DOHH2 (cell line): Measurements from ENCODE around the gene CDK5RAP2.

Experiments used
- H3F3A ChIP-seq: fragments of 200-600 bp; sonication (generic), shearing (Covaris generic); 2 replicates; pipeline ENCODE4 v1.6.0; 2016; ENCODE audit warnings: antibody characterized with exemption, mild to moderate bottlenecking; ENCODE audit not compliant: control insufficient read depth, insufficient read depth
- H3K27ac ChIP-seq: fragments of 200-600 bp; sonication (generic); 2 replicates; pipeline ENCODE4 v1.5.1; 2014; ENCODE audit warnings: low read depth, mild to moderate bottlenecking, low read length, moderate library complexity
- H3K27me3 ChIP-seq: fragments of 200-600 bp; sonication (generic); 2 replicates; pipeline ENCODE4 v1.6.1; 2014; ENCODE audit warnings: mild to moderate bottlenecking, low read length, mixed read lengths; ENCODE audit not compliant: control insufficient read depth
- H3K36me3 ChIP-seq: fragments of 200-600 bp; sonication (generic); 2 replicates; pipeline ENCODE4 v1.6.1; 2014; ENCODE audit warnings: mild to moderate bottlenecking, low read length, moderate library complexity, mixed read lengths; ENCODE audit not compliant: control insufficient read depth
- H3K4me1 ChIP-seq: fragments of 200-600 bp; sonication (generic); 2 replicates; pipeline ENCODE4 v1.6.1; 2014; ENCODE audit warnings: mild to moderate bottlenecking, low read length, mixed read lengths; ENCODE audit not compliant: control insufficient read depth
- H3K4me2 ChIP-seq: fragments of 200-600 bp; sonication (generic); 2 replicates; pipeline ENCODE4 v1.6.0; 2014; ENCODE audit warnings: mild to moderate bottlenecking, low read length, moderate library complexity
- H3K4me3 ChIP-seq: fragments of 200-600 bp; sonication (generic); 2 replicates; pipeline ENCODE4 v1.5.1; 2014; ENCODE audit warnings: mild to moderate bottlenecking, low read length, mixed read lengths
- H3K79me2 ChIP-seq: fragments of 200-600 bp; sonication (generic); 2 replicates; pipeline ENCODE4 v1.6.1; 2014; ENCODE audit warnings: mild to moderate bottlenecking, low read length, mixed read lengths; ENCODE audit not compliant: control insufficient read depth
- H3K9me2 ChIP-seq: fragments of 200-600 bp; sonication (generic); replicated peaks from 2 replicates; pipeline ENCODE4 v1.6.1; 2014; ENCODE audit warnings: mild to moderate bottlenecking, low read length, mixed read lengths; ENCODE audit not compliant: control insufficient read depth
- H3K9me3 ChIP-seq: fragments of 200-600 bp; sonication (generic); 2 replicates; pipeline ENCODE4 v1.6.1; 2014; ENCODE audit warnings: antibody characterized with exemption, low read length, mixed read lengths; ENCODE audit not compliant: control insufficient read depth, insufficient read depth
- H4K20me1 ChIP-seq: fragments of 200-600 bp; sonication (generic); 2 replicates; pipeline ENCODE4 v1.6.0; 2014; ENCODE audit warnings: low read depth, mild to moderate bottlenecking, antibody characterized with exemption, low read length, moderate library complexity; ENCODE audit not compliant: control insufficient read depth, insufficient read depth
- EZH2phosphoT487 ChIP-seq: fragments of 200-600 bp; sonication (generic); IDR thresholded peaks from 2 replicates; pipeline ENCODE4 v1.6.1; 2017; ENCODE audit warnings: borderline replicate concordance, mild to moderate bottlenecking, antibody characterized with exemption, low read length, moderate library complexity, mixed read lengths
- TF ChIP-seq, protein P1 (sequence below): fragments of 200-600 bp; sonication (generic); IDR thresholded peaks from one replicate; pipeline ENCODE4 v1.5.1; 2014; ENCODE audit warnings: antibody characterized with exemption, mild to moderate bottlenecking, low read depth, low read length; ENCODE audit not compliant: poor library complexity, severe bottlenecking

The CDK5RAP2 gene

DNA sequence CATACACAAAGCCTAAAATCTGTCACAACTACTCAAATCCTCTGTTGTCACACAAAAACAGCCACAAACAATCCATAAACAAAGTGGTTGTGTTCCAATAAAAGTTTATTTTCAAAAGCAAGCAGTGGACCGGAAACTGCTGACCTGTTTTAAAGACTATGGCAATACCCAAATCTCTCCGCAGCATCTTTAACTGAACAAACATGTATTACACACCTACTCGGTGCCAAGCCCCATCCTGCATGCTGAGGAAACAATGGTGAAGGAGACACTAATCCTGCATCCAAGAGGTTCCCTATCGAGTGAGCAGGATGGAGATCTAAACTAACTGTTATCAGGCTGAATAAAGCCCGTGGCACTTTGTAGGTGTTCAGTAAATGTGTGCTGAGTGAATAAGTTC lies 11.2 kb downstream of the CDK5RAP2 start:
- no peaks in the 10 kb centered on the region for H3F3A ChIP-seq
- peaks cover 36% of the 10 kb centered on the region for H3K79me2 ChIP-seq
- no peaks in the 10 kb centered on the region for H3K9me3 ChIP-seq
- no peaks in the 10 kb centered on the region for H4K20me1 ChIP-seq
- H3K36me3 ChIP-seq, result peaks cover 78% of the 10 kb centered on the region
- H3K4me2 ChIP-seq, result no peak overlapping the region
- H3K4me3 ChIP-seq, result no peak overlapping the region
- TF ChIP-seq EZH2phosphoT487, result no peak
- TF ChIP-seq, protein P1, sequence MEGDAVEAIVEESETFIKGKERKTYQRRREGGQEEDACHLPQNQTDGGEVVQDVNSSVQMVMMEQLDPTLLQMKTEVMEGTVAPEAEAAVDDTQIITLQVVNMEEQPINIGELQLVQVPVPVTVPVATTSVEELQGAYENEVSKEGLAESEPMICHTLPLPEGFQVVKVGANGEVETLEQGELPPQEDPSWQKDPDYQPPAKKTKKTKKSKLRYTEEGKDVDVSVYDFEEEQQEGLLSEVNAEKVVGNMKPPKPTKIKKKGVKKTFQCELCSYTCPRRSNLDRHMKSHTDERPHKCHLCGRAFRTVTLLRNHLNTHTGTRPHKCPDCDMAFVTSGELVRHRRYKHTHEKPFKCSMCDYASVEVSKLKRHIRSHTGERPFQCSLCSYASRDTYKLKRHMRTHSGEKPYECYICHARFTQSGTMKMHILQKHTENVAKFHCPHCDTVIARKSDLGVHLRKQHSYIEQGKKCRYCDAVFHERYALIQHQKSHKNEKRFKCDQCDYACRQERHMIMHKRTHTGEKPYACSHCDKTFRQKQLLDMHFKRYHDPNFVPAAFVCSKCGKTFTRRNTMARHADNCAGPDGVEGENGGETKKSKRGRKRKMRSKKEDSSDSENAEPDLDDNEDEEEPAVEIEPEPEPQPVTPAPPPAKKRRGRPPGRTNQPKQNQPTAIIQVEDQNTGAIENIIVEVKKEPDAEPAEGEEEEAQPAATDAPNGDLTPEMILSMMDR, result no peak
- H3K9me2 ChIP-seq, result no peaks in the 10 kb centered on the region
- H3K27ac ChIP-seq, result no peak overlapping the region
- H3K27me3 ChIP-seq, result no peaks in the 10 kb centered on the region
- H3K4me1 ChIP-seq, result no peaks in the 10 kb centered on the region

DNA sequence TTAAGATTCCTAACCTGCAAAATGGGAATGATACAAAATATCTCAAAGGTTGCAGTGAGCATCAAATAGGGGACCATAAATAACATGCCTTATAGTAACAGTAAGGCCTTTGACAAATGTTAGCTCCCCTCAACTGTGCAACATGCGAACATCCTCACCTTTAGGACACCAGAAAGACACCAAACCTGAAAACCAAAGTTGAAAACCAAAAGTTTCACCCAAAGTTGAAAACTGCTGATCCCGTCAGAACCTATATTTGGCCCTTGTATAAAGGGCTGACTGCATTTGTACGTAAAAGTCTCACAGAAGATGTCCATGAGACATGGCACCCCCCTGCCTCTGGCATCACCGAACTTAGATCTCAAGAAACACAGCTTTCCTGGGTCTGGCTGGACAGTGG lies 12.1 kb downstream of the CDK5RAP2 start:
- Histone ChIP-seq H3F3A (no peaks in the 10 kb centered on the region), H3K36me3 (peaks cover 88% of the 10 kb centered on the region), H3K4me2 (no peak overlapping the region), H3K4me3 (no peak overlapping the region), H4K20me1 (no peaks in the 10 kb centered on the region), H3K27ac (no peak overlapping the region), H3K9me2 (no peaks in the 10 kb centered on the region), H3K4me1 (no peaks in the 10 kb centered on the region), H3K27me3 (no peaks in the 10 kb centered on the region), H3K9me3 (no peaks in the 10 kb centered on the region), H3K79me2 (peaks cover 38% of the 10 kb centered on the region)
- TF ChIP-seq EZH2phosphoT487, result no peak
- TF ChIP-seq, protein P1, result no peak

DNA sequence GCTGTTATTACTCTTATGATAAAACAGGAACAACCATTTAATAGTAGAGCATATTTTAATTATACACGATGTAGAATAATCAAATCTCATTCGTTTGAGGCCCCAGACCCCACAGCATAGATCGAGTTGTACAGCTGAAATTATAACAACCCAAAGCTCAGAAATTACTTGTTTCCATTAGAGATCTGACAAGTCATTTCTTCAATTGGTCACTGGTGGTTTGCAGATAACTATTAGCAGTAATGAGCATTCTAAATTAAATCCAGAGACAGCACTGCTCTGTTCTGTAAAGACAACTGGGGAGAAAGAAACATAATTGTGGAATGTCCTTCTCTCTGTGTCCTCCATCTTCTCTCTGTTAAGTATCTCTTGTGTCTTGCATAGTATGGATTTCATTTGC lies 12.9 kb downstream of the CDK5RAP2 start:
- Histone ChIP-seq H3K9me3 (no peaks in the 10 kb centered on the region), H3K36me3 (peaks cover 89% of the 10 kb centered on the region), H3K79me2 (peaks cover 38% of the 10 kb centered on the region), H3K27me3 (no peaks in the 10 kb centered on the region), H3F3A (no peaks in the 10 kb centered on the region), H3K27ac (no peak overlapping the region), H3K4me2 (no peak overlapping the region), H3K4me1 (no peaks in the 10 kb centered on the region), H3K9me2 (no peaks in the 10 kb centered on the region), H4K20me1 (no peaks in the 10 kb centered on the region), H3K4me3 (no peak overlapping the region)
- TF ChIP-seq EZH2phosphoT487, result no peak
- TF ChIP-seq, protein P1, result no peak

DNA sequence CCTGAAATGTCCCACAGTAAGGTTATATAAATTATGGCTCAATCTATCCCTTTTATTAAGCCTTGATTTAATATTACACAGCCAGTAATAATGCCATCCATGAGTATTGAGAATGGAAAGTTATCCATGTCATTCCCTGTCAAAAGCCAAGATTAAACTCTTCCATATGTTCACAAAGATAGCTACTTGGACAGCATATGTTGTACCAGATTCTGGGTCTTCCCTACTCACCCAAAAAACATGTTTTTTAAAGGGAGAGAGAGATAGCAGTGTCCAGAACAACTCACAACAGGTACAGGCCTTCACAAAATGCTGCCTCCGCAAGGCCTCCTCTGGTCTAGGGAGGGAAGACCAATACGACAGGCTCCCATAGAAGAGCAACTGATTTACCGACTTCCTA lies 15.4 kb downstream of the CDK5RAP2 start:
- Histone ChIP-seq H3K4me1 (no peaks in the 10 kb centered on the region), H3K27ac (no peak overlapping the region), H3K4me3 (no peak overlapping the region), H3F3A (no peaks in the 10 kb centered on the region), H3K36me3 (peaks cover 82% of the 10 kb centered on the region), H4K20me1 (no peaks in the 10 kb centered on the region), H3K79me2 (peaks cover 56% of the 10 kb centered on the region), H3K4me2 (no peak overlapping the region), H3K9me3 (no peaks in the 10 kb centered on the region), H3K27me3 (no peaks in the 10 kb centered on the region), H3K9me2 (no peaks in the 10 kb centered on the region)
- TF ChIP-seq, protein P1, result no peak
- TF ChIP-seq EZH2phosphoT487, result no peak
